Prostate gland (tissue), 2 donors: ENCODE data around the gene CNPPD1.

Experiments used
- CTCF ChIP-seq, 4 experiments: fragments of 200-600 bp in 2 of 4; fragments of 450-650 bp in 2 of 4; sonication (generic) in 2 of 4; IDR thresholded peaks; 1 replicate in 3 of 4; 2 replicates in 1 of 4; pipeline ENCODE4 v1.5.1; 2016 to 2019; ENCODE audit warnings: antibody characterized with exemption in 4 of 4, mild to moderate bottlenecking in 2 of 4, moderate library complexity in 2 of 4
- POLR2A ChIP-seq: fragments of 450-650 bp; IDR thresholded peaks from one replicate; pipeline ENCODE4 v1.6.1; 2016; ENCODE audit warnings: antibody characterized with exemption, mild to moderate bottlenecking

- TF ChIP-seq POLR2A (no peak), CTCF (IDR thresholded peaks at IDR 0.05) (no peak)
Measured at GRCh38 chr2:219198974-219199373, 22.2 kb upstream of the CNPPD1 start.
